HEK293 (cell line): Measurements from ENCODE around the gene CSMD2.

Experiments used
- CTCF ChIA-PET: fragments of 350-600 bp; formaldehyde crosslinking; extraction: SDS; loops from one replicate; lab custom pipeline; 2021; ENCODE audit warnings: antibody characterized with exemption; lab: Yijun Ruan, JAX
- POLR2A ChIA-PET: fragments of 300-600 bp; formaldehyde crosslinking; extraction: SDS; loops from one replicate; lab custom pipeline; 2020; ENCODE audit warnings: antibody characterized with exemption, inconsistent platforms; lab: Yijun Ruan, JAX
- H3K27ac ChIP-seq: fragments of 200-500 bp; sonication (Bioruptor generic); 2 replicates; pipeline ENCODE4 v1.5.1; 2014; ENCODE audit warnings: low read depth, low read length, control low read depth, inconsistent platforms; ENCODE audit errors: extremely low read depth
- H3K36me3 ChIP-seq, 2 experiments: fragments of 200-500 bp in 1 of 2; sonication (Bioruptor generic) in 1 of 2; 1 replicate in 1 of 2; 2 replicates in 1 of 2; pipeline ENCODE4 v1.5.1; 2014 to 2017; ENCODE audit warnings: inconsistent platforms in 2 of 2, low read length in 2 of 2; ENCODE audit not compliant: control insufficient read depth in 2 of 2, insufficient read depth in 1 of 2
- H3K4me1 ChIP-seq: fragments of 200-500 bp; sonication (Bioruptor generic); 2 replicates; pipeline ENCODE4 v1.5.1; 2014; ENCODE audit warnings: mild to moderate bottlenecking, low read length, inconsistent platforms; ENCODE audit not compliant: control insufficient read depth, insufficient read depth
- H3K4me3 ChIP-seq: 2 replicates; pipeline ENCODE4 v1.5.1; 2011; ENCODE audit warnings: low read depth, mild to moderate bottlenecking, control low read depth, low read length, moderate library complexity
- H3K9me3 ChIP-seq: fragments of 200-500 bp; sonication (Bioruptor generic); 2 replicates; pipeline ENCODE4 v1.5.1; 2014; ENCODE audit warnings: low read depth, low read length, inconsistent platforms; ENCODE audit not compliant: control insufficient read depth, insufficient read depth
- EGR2 ChIP-seq: fragments of 450-650 bp; formaldehyde crosslinking; IDR thresholded peaks from 2 replicates; pipeline ENCODE4 v1.5.1; 2016; ENCODE audit warnings: low read depth, missing biosample characterization, missing genetic modification characterization
- GLI2 ChIP-seq: fragments of 450-650 bp; formaldehyde crosslinking; IDR thresholded peaks from 2 replicates; pipeline ENCODE4; 2017; ENCODE audit warnings: missing biosample characterization, missing genetic modification characterization, low read depth, borderline replicate concordance
- GLIS1 ChIP-seq: fragments of 450-650 bp; formaldehyde crosslinking; IDR thresholded peaks from 2 replicates; pipeline ENCODE4 v1.5.1; 2016; ENCODE audit warnings: missing biosample characterization, missing genetic modification characterization
- GLIS2 ChIP-seq: fragments of 450-650 bp; formaldehyde crosslinking; IDR thresholded peaks from 2 replicates; pipeline ENCODE4 v1.5.1; 2016; ENCODE audit warnings: missing biosample characterization, missing genetic modification characterization
- HOXC10 ChIP-seq: sonication (generic); formaldehyde crosslinking; IDR thresholded peaks from 2 replicates; pipeline ENCODE4 v1.8.1; 2023; ENCODE audit warnings: mild to moderate bottlenecking, missing genetic modification reagents
- RBAK ChIP-seq: fragments of 450-650 bp; formaldehyde crosslinking; IDR thresholded peaks from 2 replicates; pipeline ENCODE4 v1.5.1; 2016; ENCODE audit warnings: missing biosample characterization, missing genetic modification characterization
- SP2 ChIP-seq: fragments of 450-650 bp; formaldehyde crosslinking; IDR thresholded peaks from 2 replicates; pipeline ENCODE4 v1.5.1; 2016; ENCODE audit warnings: missing biosample characterization, missing genetic modification characterization
- SP3 ChIP-seq: fragments of 450-650 bp; formaldehyde crosslinking; IDR thresholded peaks from 2 replicates; pipeline ENCODE4 v1.5.1; 2016; ENCODE audit warnings: missing biosample characterization, missing genetic modification characterization
- TSHZ1 ChIP-seq: fragments of 450-650 bp; formaldehyde crosslinking; IDR thresholded peaks from 2 replicates; pipeline ENCODE4 v1.5.1; 2016; ENCODE audit warnings: missing biosample characterization, missing genetic modification characterization, borderline replicate concordance
- ZBTB10 ChIP-seq: fragments of 450-650 bp; formaldehyde crosslinking; IDR thresholded peaks from 2 replicates; pipeline ENCODE4 v1.5.1; 2016; ENCODE audit warnings: missing biosample characterization, missing genetic modification characterization
- ZBTB17 ChIP-seq: fragments of 450-650 bp; formaldehyde crosslinking; IDR thresholded peaks from 2 replicates; pipeline ENCODE4 v1.5.1; 2016; ENCODE audit warnings: missing biosample characterization, missing genetic modification characterization
- ZBTB26 ChIP-seq: fragments of 450-650 bp; formaldehyde crosslinking; optimal IDR thresholded peaks from 2 replicates; pipeline ENCODE3; 2016; ENCODE audit warnings: missing biosample characterization, mild to moderate bottlenecking, missing genetic modification characterization
- ZBTB8A ChIP-seq: fragments of 450-650 bp; formaldehyde crosslinking; IDR thresholded peaks from 2 replicates; pipeline ENCODE4 v1.5.1; 2016; ENCODE audit warnings: missing biosample characterization, missing genetic modification characterization
- ZFP41 ChIP-seq: fragments of 450-650 bp; formaldehyde crosslinking; IDR thresholded peaks from 2 replicates; pipeline ENCODE4 v1.5.1; 2016; ENCODE audit warnings: missing biosample characterization, missing genetic modification characterization, borderline replicate concordance
- ZIC2 ChIP-seq: fragments of 450-650 bp; formaldehyde crosslinking; IDR thresholded peaks from 2 replicates; pipeline ENCODE4 v1.5.1; 2016; ENCODE audit warnings: missing biosample characterization, missing genetic modification characterization
- ZNF335 ChIP-seq: fragments of 450-650 bp; formaldehyde crosslinking; conservative IDR thresholded peaks from 2 replicates; pipeline ENCODE4 v1.5.1; 2016; ENCODE audit warnings: missing biosample characterization, missing genetic modification characterization
- ZNF37A ChIP-seq: fragments of 450-650 bp; IDR thresholded peaks from 2 replicates; pipeline ENCODE4 v1.5.1; 2018; ENCODE audit warnings: missing biosample characterization, missing genetic modification characterization
- ZNF433 ChIP-seq: fragments of 450-650 bp; formaldehyde crosslinking; IDR thresholded peaks from 2 replicates; pipeline ENCODE4 v1.5.1; 2016; ENCODE audit warnings: missing biosample characterization, missing genetic modification characterization, low read depth
- ZNF660 ChIP-seq: fragments of 450-650 bp; IDR thresholded peaks from 2 replicates; pipeline ENCODE4 v1.5.1; 2018; ENCODE audit warnings: missing biosample characterization, mild to moderate bottlenecking, missing genetic modification characterization
- ZNF768 ChIP-seq: fragments of 450-650 bp; formaldehyde crosslinking; IDR thresholded peaks from 2 replicates; pipeline ENCODE4 v1.5.1; 2018; ENCODE audit warnings: missing biosample characterization, mild to moderate bottlenecking, missing genetic modification characterization
- TF ChIP-seq, protein P1 (sequence below): fragments of 450-650 bp; formaldehyde crosslinking; IDR thresholded peaks from 2 replicates; pipeline ENCODE4 v1.5.1; 2016; ENCODE audit warnings: missing biosample characterization, missing genetic modification characterization
- TF ChIP-seq, protein P2 (sequence below): fragments of 450-650 bp; formaldehyde crosslinking; IDR thresholded peaks from 2 replicates; pipeline ENCODE4 v1.5.1; 2016; ENCODE audit warnings: missing biosample characterization, missing genetic modification characterization
- TF ChIP-seq, protein P3 (sequence below): fragments of 450-650 bp; formaldehyde crosslinking; IDR thresholded peaks from 2 replicates; pipeline ENCODE4 v1.5.1; 2017; ENCODE audit warnings: missing biosample characterization, missing genetic modification characterization

The CSMD2 gene

DNA sequence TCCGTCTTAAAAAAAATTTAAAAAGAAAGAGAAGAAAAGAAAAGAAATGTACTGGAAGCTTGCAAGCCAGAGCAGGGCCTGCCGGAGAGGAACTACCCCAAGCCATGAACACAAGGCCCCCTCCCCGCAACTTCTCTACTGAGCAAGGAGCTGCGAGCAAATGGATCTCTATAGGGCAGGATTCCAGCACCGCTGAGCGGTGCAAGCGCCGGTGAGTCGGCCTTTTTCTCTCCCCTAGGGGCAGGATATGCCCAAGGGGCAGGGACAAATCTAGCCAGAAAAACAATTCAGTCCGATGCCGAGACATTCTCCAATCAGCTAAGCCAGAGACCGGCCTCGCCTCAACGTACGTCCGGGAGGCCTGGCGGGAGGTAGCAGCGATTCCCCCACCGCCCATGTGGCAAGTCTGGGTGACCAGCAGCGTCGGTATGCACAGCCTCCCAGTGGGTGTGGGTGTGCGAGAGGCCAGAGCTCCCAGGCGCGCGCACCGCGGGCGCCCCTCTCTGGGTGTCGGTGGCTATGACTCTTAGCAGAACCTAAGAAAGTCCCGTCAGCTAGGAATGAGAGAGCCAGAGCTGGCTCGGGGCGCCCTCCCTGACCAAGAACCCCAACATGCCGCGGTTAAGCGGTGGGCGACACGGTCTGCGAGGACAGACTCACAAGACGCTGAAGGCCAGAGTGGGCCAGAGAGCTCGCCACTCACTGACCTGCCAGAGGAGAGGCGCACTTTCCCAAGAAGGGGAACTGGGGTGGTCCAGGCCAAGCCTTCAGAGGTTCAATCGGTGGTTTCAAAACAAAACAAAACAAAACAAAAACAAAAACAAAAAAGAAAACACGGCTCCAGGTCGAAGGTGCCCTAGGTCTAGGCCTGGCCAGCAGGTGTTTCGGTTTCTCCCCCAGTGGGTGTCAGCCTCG, 1.9 kb downstream of the CSMD2 start:
- no peaks in the 10 kb centered on the region for H3K36me3 ChIP-seq
- H3K27ac ChIP-seq: no peak overlapping the region
- ChIA-PET POLR2A (interaction anchor here (1.5 kb wide), 1 partner anchor 530 kb away, joined by 8 read pairs; no protein-coding TSS in a partner anchor), CTCF (interaction anchor here (0.5 to 2.7 kb wide), 23 partner anchors 9 to 580 kb away, joined by 3 to 27 read pairs (median 5); no protein-coding TSS in a partner anchor)
- peak overlapping the region; percentile 49 for H3K4me3 ChIP-seq
- H3K4me1 ChIP-seq: 0 out of 2 replicates have a peak, but pooled peaks cover 3% of the 10 kb centered on the region
- H3K9me3 ChIP-seq: no peaks in the 10 kb centered on the region
- TF ChIP-seq GLIS2 (peak; percentile 87), SP3 (tag by site-specific recombination) (peak; percentile 24; the same call in 1 of the 2 replicates), GLI2 (tag by site-specific recombination) (no peak), ZFP41 (tag by site-specific recombination) (no peak), GLIS1 (peak; percentile 97), ZNF37A (tag by site-specific recombination) (no peak), HOXC10 (CRISPR knock-in tag) (no peak), ZNF768 (tag by site-specific recombination) (peak; percentile 41; the same call in 1 of the 2 replicates), ZIC2 (peak; percentile 74), ZBTB17 (tag by site-specific recombination) (peak; percentile 78), ZNF335 (0 out of 2 replicates have a peak, but pooled peaks have one; percentile 35), ZBTB10 (peak; percentile 78), SP2 (tag by site-specific recombination) (0 out of 2 replicates have a peak, but pooled peaks have one; percentile 22), TSHZ1 (no peak), ZNF660 (0 out of 2 replicates have a peak, but pooled peaks have one; percentile 35), ZBTB26 (tag by site-specific recombination) (peak; percentile 16), RBAK (tag by site-specific recombination) (no peak), ZNF433 (0 out of 2 replicates have a peak, but pooled peaks have one; percentile 23), ZBTB8A (tag by site-specific recombination) (0 out of 2 replicates have a peak, but pooled peaks have one; percentile 8), EGR2 (0 out of 2 replicates have a peak, but pooled peaks have one; percentile 20)
- TF ChIP-seq, protein P1, sequence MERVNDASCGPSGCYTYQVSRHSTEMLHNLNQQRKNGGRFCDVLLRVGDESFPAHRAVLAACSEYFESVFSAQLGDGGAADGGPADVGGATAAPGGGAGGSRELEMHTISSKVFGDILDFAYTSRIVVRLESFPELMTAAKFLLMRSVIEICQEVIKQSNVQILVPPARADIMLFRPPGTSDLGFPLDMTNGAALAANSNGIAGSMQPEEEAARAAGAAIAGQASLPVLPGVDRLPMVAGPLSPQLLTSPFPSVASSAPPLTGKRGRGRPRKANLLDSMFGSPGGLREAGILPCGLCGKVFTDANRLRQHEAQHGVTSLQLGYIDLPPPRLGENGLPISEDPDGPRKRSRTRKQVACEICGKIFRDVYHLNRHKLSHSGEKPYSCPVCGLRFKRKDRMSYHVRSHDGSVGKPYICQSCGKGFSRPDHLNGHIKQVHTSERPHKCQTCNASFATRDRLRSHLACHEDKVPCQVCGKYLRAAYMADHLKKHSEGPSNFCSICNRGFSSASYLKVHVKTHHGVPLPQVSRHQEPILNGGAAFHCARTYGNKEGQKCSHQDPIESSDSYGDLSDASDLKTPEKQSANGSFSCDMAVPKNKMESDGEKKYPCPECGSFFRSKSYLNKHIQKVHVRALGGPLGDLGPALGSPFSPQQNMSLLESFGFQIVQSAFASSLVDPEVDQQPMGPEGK: 0 out of 2 replicates have a peak, but pooled peaks have one; percentile 7
- TF ChIP-seq, protein P2, sequence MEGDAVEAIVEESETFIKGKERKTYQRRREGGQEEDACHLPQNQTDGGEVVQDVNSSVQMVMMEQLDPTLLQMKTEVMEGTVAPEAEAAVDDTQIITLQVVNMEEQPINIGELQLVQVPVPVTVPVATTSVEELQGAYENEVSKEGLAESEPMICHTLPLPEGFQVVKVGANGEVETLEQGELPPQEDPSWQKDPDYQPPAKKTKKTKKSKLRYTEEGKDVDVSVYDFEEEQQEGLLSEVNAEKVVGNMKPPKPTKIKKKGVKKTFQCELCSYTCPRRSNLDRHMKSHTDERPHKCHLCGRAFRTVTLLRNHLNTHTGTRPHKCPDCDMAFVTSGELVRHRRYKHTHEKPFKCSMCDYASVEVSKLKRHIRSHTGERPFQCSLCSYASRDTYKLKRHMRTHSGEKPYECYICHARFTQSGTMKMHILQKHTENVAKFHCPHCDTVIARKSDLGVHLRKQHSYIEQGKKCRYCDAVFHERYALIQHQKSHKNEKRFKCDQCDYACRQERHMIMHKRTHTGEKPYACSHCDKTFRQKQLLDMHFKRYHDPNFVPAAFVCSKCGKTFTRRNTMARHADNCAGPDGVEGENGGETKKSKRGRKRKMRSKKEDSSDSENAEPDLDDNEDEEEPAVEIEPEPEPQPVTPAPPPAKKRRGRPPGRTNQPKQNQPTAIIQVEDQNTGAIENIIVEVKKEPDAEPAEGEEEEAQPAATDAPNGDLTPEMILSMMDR (tag by site-specific recombination): peak; percentile 77
- TF ChIP-seq, protein P3, sequence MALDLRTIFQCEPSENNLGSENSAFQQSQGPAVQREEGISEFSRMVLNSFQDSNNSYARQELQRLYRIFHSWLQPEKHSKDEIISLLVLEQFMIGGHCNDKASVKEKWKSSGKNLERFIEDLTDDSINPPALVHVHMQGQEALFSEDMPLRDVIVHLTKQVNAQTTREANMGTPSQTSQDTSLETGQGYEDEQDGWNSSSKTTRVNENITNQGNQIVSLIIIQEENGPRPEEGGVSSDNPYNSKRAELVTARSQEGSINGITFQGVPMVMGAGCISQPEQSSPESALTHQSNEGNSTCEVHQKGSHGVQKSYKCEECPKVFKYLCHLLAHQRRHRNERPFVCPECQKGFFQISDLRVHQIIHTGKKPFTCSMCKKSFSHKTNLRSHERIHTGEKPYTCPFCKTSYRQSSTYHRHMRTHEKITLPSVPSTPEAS: 0 out of 2 replicates have a peak, but pooled peaks have one; percentile 19
